Hematopoietic multipotent progenitor cell treated with erythropoietin and hydrocortisone succinate and interleukin-3 and kit ligand, for 4 days (in vitro differentiated cells): ENCODE measurements around the gene PSMD5.
A peak's percentile ranks its signal among the peaks of the same experiment; 100 is the strongest.

Experiments used
- DNase-seq: peaks from one replicate; pipeline ENCODE4 v3.0.0-alpha.2; 2015

PSMD5 gene

GRCh38 chr9:120874226-120875194 lies 31.8 kb upstream of the PSMD5 start:
- DNase-seq: no peak

- no peak for DNase-seq
Observed at GRCh38 chr9:120873512-120873911, 30.8 kb upstream of the PSMD5 start.

- no peak for DNase-seq
Observed at GRCh38 chr9:120872791-120873502, 30.2 kb upstream of the PSMD5 start.

GRCh38 chr9:120870206-120870605 lies 27.5 kb upstream of the PSMD5 start:
- DNase-seq: peak; percentile 49

- no peak for DNase-seq
Observed at GRCh38 chr9:120869726-120870125, 27.0 kb upstream of the PSMD5 start.

- no peak for DNase-seq
Observed at GRCh38 chr9:120869360-120869687, 26.6 kb upstream of the PSMD5 start.

GRCh38 chr9:120868676-120869359 lies 26.1 kb upstream of the PSMD5 start:
- peak; percentile 99 for DNase-seq

GRCh38 chr9:120868339-120868675 lies 25.6 kb upstream of the PSMD5 start:
- no peak for DNase-seq

GRCh38 chr9:120867676-120868338 lies 25.1 kb upstream of the PSMD5 start:
- no peak for DNase-seq

- DNase-seq: no peak
Observed at GRCh38 chr9:120866651-120867050, 23.9 kb upstream of the PSMD5 start.

GRCh38 chr9:120865809-120866208 lies 23.1 kb upstream of the PSMD5 start:
- DNase-seq: no peak

GRCh38 chr9:120865176-120865575 lies 22.5 kb upstream of the PSMD5 start:
- DNase-seq: no peak

GRCh38 chr9:120864719-120865118 lies 22.0 kb upstream of the PSMD5 start:
- DNase-seq: no peak

- no peak for DNase-seq
Observed at GRCh38 chr9:120863833-120864232, 21.1 kb upstream of the PSMD5 start.

- no peak for DNase-seq
Observed at GRCh38 chr9:120862452-120862851, 19.7 kb upstream of the PSMD5 start.

- DNase-seq: no peak
Observed at GRCh38 chr9:120861935-120862334, 19.2 kb upstream of the PSMD5 start.

- DNase-seq: no peak
Observed at GRCh38 chr9:120860083-120860482, 17.4 kb upstream of the PSMD5 start.

GRCh38 chr9:120859361-120859760 lies 16.6 kb upstream of the PSMD5 start:
- DNase-seq: no peak

- DNase-seq: no peak
Observed at GRCh38 chr9:120857902-120858301, 15.2 kb upstream of the PSMD5 start.

GRCh38 chr9:120857481-120857880 lies 14.8 kb upstream of the PSMD5 start:
- no peak for DNase-seq

- no peak for DNase-seq
Observed at GRCh38 chr9:120856700-120857099, 14.0 kb upstream of the PSMD5 start.

GRCh38 chr9:120855827-120856670 lies 13.3 kb upstream of the PSMD5 start:
- DNase-seq: no peak
